ENCODE measurements around the gene HIVEP1. TPM values are rescaled to one million over a fixed set of nuclear protein-coding genes. Genes with fewer than 3 reads are reported as not detected.

The HIVEP1 gene
- total RNA-seq, 2 donors from 2014 or later = 63.4 to 70.0 TPM

GRCh38 chr6:12163149-12163548 is 151.0 kb downstream of the HIVEP1 start:
- ATAC-seq (peak; percentile 96), DNase-seq (peak in 2 of 3 donors; percentile 14)
- Mint-ChIP-seq H3K27me3 (no peaks in the 10 kb centered on the region), H3K27ac (peak overlapping the region; percentile 86), H3K4me1 (peaks cover 24% of the 10 kb centered on the region), H3K4me3 (no peak overlapping the region), H3K36me3 (ENCODE audit: low read depth) (peaks cover 2% of the 10 kb centered on the region)
- no peaks in the 10 kb centered on the region for H3K9me3 ChIP-seq (ENCODE audit: control insufficient read depth, low read length, poor library complexity, severe bottlenecking)

GRCh38 chr6:12163744-12164507 is 151.8 kb downstream of the HIVEP1 start:
- Mint-ChIP-seq H3K27ac (peak overlapping the region; percentile 86), H3K4me1 (peaks cover 23% of the 10 kb centered on the region), H3K36me3 (ENCODE audit: low read depth) (peaks cover 2% of the 10 kb centered on the region)

GRCh38 chr6:12164508-12164770 is 152.3 kb downstream of the HIVEP1 start:
- no peaks in the 10 kb centered on the region for H3K9me3 ChIP-seq (ENCODE audit: control insufficient read depth, low read length, poor library complexity, severe bottlenecking)
- H3K4me3 Mint-ChIP-seq = no peak overlapping the region
- DNase-seq = no peak
- H3K27ac Mint-ChIP-seq = no peak overlapping the region
- no peak for ATAC-seq
- H3K27me3 Mint-ChIP-seq = no peaks in the 10 kb centered on the region
- H3K36me3 Mint-ChIP-seq (ENCODE audit: low read depth) = peaks cover 2% of the 10 kb centered on the region
- H3K4me1 Mint-ChIP-seq = peaks cover 26% of the 10 kb centered on the region

More at GRCh38 chr6:12163744-12164507, 151.8 kb downstream of the HIVEP1 start:
- H3K27me3 Mint-ChIP-seq = no peaks in the 10 kb centered on the region
- peak overlapping the region; percentile 52 for H3K4me3 Mint-ChIP-seq
- DNase-seq (no peak), ATAC-seq (no peak)
- no peaks in the 10 kb centered on the region for H3K9me3 ChIP-seq (ENCODE audit: control insufficient read depth, low read length, poor library complexity, severe bottlenecking)

- Mint-ChIP-seq H3K4me3 (no peak overlapping the region), H3K27me3 (no peaks in the 10 kb centered on the region), H3K27ac (no peak overlapping the region), H3K4me1 (peaks cover 31% of the 10 kb centered on the region), H3K36me3 (ENCODE audit: low read depth) (peaks cover under 1% of the 10 kb centered on the region)
- no peak for ATAC-seq
- no peaks in the 10 kb centered on the region for H3K9me3 ChIP-seq (ENCODE audit: control insufficient read depth, low read length, poor library complexity, severe bottlenecking)
- DNase-seq = no peak
Observed at GRCh38 chr6:12165297-12165696, 153.2 kb downstream of the HIVEP1 start.

- no peaks in the 10 kb centered on the region for H3K36me3 Mint-ChIP-seq (ENCODE audit: low read depth)
Observed at GRCh38 chr6:12165722-12166280, 153.7 kb downstream of the HIVEP1 start.

DNA sequence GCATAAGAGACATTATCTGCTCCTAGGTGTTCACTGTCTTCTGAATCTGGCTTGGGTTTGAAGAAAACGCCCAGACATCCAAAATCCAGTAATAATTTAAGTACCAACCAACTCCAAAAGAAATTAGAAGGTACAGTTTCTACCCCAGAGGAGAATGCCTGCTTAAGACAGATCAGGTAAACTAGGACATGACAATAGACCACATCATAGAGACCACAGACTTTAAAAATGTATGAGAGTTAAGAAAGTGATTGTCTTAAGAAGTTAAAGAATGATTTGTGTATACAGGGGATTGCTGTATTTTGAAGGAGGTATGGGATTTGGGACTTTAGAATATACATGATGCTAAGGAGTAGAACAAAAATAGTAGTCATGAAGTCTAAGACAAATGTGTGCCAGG is 157.3 kb downstream of the HIVEP1 start:
- Mint-ChIP-seq H3K27ac (peak overlapping the region; percentile 16), H3K36me3 (ENCODE audit: low read depth) (no peaks in the 10 kb centered on the region), H3K4me3 (no peak overlapping the region), H3K4me1 (peaks cover 16% of the 10 kb centered on the region), H3K27me3 (no peaks in the 10 kb centered on the region)
- ATAC-seq = peak; percentile 53
- DNase-seq = no peak
- H3K9me3 ChIP-seq (ENCODE audit: control insufficient read depth, low read length, poor library complexity, severe bottlenecking) = no peaks in the 10 kb centered on the region

More at GRCh38 chr6:12165722-12166280, 153.7 kb downstream of the HIVEP1 start:
- no peaks in the 10 kb centered on the region for H3K27me3 Mint-ChIP-seq
- H3K27ac Mint-ChIP-seq = no peak overlapping the region
- DNase-seq = no peak
- H3K9me3 ChIP-seq (ENCODE audit: control insufficient read depth, low read length, poor library complexity, severe bottlenecking) = no peaks in the 10 kb centered on the region
- H3K4me3 Mint-ChIP-seq = no peak overlapping the region
- peaks cover 32% of the 10 kb centered on the region for H3K4me1 Mint-ChIP-seq
- ATAC-seq = no peak

DNA sequence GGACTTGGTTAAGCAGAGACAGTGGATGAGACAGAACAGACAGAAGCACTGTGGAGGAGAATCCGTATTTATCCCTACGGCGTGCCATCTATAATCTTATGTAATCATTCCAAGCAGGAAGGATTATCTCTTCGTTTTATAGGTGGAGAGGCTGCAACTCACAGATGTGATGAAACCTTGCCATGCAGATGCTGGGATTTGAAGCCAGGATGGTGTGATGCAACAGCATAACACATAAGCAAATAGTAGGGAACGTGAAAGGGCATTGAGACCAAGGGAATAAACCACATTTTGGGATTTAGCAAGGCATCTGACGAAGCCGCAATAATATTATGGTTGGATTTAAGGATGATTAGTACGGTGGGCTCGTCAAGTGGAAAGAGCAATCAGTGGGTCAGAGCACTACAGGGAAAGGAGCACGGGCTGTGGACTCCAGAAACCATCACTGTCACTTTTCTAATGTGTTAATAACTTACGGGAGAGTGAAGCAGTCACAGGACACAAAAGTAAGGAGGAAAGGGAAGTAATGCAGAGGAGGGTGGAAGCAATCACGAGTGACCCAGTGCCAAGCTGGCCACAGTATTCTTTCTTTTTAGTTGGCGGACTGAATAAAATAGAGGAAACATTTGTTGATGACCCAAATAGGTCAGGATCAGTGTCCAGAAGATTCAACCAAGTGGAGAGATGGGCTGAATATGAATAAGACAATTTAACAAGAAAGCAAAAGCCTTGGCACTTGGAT is 158.4 kb downstream of the HIVEP1 start:
- Mint-ChIP-seq H3K27ac (no peak overlapping the region), H3K4me3 (no peak overlapping the region), H3K36me3 (ENCODE audit: low read depth) (no peaks in the 10 kb centered on the region), H3K4me1 (peaks cover 16% of the 10 kb centered on the region), H3K27me3 (no peaks in the 10 kb centered on the region)
- ATAC-seq (no peak), DNase-seq (no peak)
- no peaks in the 10 kb centered on the region for H3K9me3 ChIP-seq (ENCODE audit: control insufficient read depth, low read length, poor library complexity, severe bottlenecking)

DNA sequence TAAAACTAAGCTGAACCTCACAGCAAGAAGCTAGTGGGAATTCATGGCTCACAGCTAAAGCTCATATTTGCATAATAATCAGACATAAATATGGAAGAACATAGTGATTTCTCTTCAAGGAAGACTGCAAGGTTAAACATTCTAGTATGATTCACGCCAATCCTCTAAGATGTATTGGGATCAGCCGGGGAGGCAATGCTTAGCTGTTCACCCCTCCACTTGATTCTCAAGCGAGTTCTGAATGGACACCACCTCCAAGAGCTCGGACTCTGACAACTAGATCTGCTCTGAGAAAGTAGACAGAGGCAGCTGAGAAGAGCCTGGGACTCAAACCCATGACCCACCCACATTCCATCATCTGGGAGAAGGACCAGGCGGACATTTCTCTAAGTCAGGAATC is 159.6 kb downstream of the HIVEP1 start:
- H3K9me3 ChIP-seq (ENCODE audit: control insufficient read depth, low read length, poor library complexity, severe bottlenecking) = no peaks in the 10 kb centered on the region
- H3K27me3 Mint-ChIP-seq = no peaks in the 10 kb centered on the region
- DNase-seq (no peak), ATAC-seq (no peak)
- H3K36me3 Mint-ChIP-seq (ENCODE audit: low read depth) = no peaks in the 10 kb centered on the region
- H3K4me3 Mint-ChIP-seq = no peak overlapping the region
- H3K27ac Mint-ChIP-seq = peak overlapping the region; percentile 51
- H3K4me1 Mint-ChIP-seq = peaks cover 16% of the 10 kb centered on the region

GRCh38 chr6:12172572-12172971 is 160.5 kb downstream of the HIVEP1 start:
- H3K9me3 ChIP-seq (ENCODE audit: control insufficient read depth, low read length, poor library complexity, severe bottlenecking) = no peaks in the 10 kb centered on the region
- H3K4me1 Mint-ChIP-seq = peaks cover 16% of the 10 kb centered on the region
- peaks cover 2% of the 10 kb centered on the region for H3K36me3 Mint-ChIP-seq (ENCODE audit: low read depth)
- H3K27ac Mint-ChIP-seq = no peak overlapping the region
- ATAC-seq (no peak), DNase-seq (no peak)
- H3K4me3 Mint-ChIP-seq = no peak overlapping the region
- no peaks in the 10 kb centered on the region for H3K27me3 Mint-ChIP-seq

DNA sequence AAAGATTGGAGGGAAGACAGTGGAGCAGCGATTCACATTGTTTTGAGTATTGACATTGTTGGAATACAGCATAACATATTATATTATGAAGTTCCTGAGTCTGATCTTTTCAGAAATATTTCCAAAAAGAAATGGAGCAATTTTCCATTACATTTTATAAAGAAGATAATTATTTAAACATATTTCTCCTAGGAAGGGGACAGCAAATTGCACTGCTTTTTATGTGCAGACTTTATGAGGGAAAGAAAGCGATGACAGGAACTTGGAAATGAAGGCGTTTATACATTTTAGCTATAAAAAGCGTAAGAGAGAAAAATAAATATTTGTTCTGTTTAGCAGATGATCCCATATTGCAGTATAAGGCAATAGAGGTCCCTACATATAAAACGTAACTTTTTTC is 161.1 kb downstream of the HIVEP1 start:
- no peaks in the 10 kb centered on the region for H3K27me3 Mint-ChIP-seq
- H3K4me1 Mint-ChIP-seq = peaks cover 16% of the 10 kb centered on the region
- peaks cover 2% of the 10 kb centered on the region for H3K36me3 Mint-ChIP-seq (ENCODE audit: low read depth)
- H3K27ac Mint-ChIP-seq = no peak overlapping the region
- no peak for DNase-seq
- no peak overlapping the region for H3K4me3 Mint-ChIP-seq
- no peak for ATAC-seq
- no peaks in the 10 kb centered on the region for H3K9me3 ChIP-seq (ENCODE audit: control insufficient read depth, low read length, poor library complexity, severe bottlenecking)

DNA sequence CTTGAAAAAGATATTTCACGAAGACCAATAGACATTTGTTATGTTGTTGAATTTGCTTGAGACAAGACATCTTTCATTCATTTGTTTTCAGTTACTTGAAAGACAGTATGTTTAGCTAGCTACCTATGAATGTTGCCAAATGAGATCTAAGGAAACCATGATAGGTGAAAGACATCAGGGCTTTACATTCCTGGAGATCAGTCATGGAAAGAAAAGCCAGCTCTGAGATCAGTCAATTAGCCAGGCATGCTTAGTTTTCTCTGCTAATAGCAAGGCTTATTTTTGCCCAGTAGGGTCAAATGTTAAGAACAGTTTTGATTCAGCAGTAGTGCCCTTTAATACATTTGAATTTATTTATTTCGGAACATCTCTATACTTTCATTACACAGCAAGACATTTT is 161.5 kb downstream of the HIVEP1 start:
- Mint-ChIP-seq H3K4me3 (no peak overlapping the region), H3K4me1 (peaks cover 16% of the 10 kb centered on the region), H3K27ac (no peak overlapping the region), H3K36me3 (ENCODE audit: low read depth) (peaks cover 2% of the 10 kb centered on the region), H3K27me3 (no peaks in the 10 kb centered on the region)
- DNase-seq (no peak), ATAC-seq (no peak)
- no peaks in the 10 kb centered on the region for H3K9me3 ChIP-seq (ENCODE audit: control insufficient read depth, low read length, poor library complexity, severe bottlenecking)

DNA sequence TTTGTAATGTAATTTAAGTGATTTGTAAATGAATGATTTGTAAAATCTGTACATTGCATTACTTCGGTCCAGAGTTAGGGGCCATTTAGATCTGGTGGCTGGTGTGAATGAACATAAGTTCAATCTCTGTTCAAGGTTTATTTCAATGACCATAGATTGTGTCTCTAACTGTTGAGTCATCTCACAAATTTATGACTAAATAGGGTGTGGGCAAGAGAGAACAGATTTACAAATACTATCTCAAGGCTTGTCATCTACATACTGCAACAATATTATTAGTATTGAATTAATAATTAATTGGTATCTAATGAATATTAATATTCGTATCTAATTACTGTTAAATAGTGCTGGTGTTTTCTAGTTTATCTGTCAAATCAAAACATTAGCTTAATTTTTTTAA is 162.8 kb downstream of the HIVEP1 start:
- no peak for ATAC-seq
- Mint-ChIP-seq H3K4me1 (peaks cover 9% of the 10 kb centered on the region), H3K27me3 (no peaks in the 10 kb centered on the region), H3K4me3 (no peak overlapping the region), H3K27ac (no peak overlapping the region), H3K36me3 (ENCODE audit: low read depth) (peaks cover 2% of the 10 kb centered on the region)
- H3K9me3 ChIP-seq (ENCODE audit: control insufficient read depth, low read length, poor library complexity, severe bottlenecking) = no peaks in the 10 kb centered on the region
- DNase-seq = no peak

- Mint-ChIP-seq H3K27me3 (no peaks in the 10 kb centered on the region), H3K4me3 (no peak overlapping the region), H3K4me1 (peaks cover 3% of the 10 kb centered on the region), H3K36me3 (ENCODE audit: low read depth) (peaks cover 2% of the 10 kb centered on the region), H3K27ac (no peak overlapping the region)
- ATAC-seq (no peak), DNase-seq (no peak)
- no peaks in the 10 kb centered on the region for H3K9me3 ChIP-seq (ENCODE audit: control insufficient read depth, low read length, poor library complexity, severe bottlenecking)
Observed at GRCh38 chr6:12175626-12176025, 163.5 kb downstream of the HIVEP1 start.

Measured in T-helper 17 cell (primary cell).